ENCODE results near the gene SPATA6L. TPM values are rescaled to one million over a fixed set of nuclear protein-coding genes. Genes with fewer than 3 reads are reported as not detected.

Gene SPATA6L
- total and polyA plus RNA-seq, 7 donors = 1.4 to 3.3 (median 2.0) TPM

DNA sequence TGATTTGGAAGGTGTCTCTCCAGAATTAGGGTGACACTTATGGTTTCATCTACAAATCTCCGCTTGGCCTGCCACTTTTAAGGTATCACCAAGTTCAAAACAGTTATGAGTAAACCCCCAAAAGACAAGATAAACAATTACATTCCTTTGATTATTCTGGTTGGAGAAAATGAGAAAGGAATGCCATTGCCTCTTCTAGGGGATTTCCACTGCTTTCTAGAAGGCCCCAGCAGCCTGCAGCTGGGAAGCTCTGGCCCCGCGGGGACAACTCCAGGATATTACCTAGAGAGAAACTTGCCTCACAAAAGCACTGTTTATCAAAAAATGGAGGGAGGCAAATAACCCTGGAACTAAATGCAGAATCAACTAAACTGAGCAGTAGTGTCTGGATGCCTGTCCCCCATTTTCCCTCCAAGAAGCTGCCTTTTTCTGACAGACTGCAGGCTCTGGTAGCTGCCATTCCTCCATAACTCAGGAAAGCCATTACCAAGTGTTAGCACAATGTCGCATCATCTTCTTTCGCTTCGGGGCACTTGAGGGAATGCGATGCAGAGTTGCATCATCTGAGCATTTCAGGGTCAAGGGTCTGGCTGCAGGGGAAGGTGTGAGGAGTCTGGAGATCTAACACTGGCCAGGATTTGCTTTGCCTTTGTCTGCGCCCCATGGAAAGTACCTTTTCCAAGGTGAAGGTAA lies 75.7 kb downstream of the SPATA6L start:
- intact Hi-C loops (cut with DNase I) = no loop called here
- Histone ChIP-seq H3K4me3 (peak overlapping the region in 1 of 4 donors; percentile 5), H3K9me3 (no peaks in the 10 kb centered on the region), H3K36me3 (no peaks in the 10 kb centered on the region), H3K4me1 (peaks cover 0 to 37% (median 33%) of the 10 kb centered on the region in 4 donors), H3K27me3 (no peaks in the 10 kb centered on the region), H3K27ac (peak overlapping the region in 3 of 4 donors; percentile 39 to 73 (median 70))
- peak; percentile 52 to 79 (median 64) for TF ChIP-seq POLR2AphosphoS5 (IDR thresholded peaks at IDR 0.05)
- TF ChIP-seq, protein P1, sequence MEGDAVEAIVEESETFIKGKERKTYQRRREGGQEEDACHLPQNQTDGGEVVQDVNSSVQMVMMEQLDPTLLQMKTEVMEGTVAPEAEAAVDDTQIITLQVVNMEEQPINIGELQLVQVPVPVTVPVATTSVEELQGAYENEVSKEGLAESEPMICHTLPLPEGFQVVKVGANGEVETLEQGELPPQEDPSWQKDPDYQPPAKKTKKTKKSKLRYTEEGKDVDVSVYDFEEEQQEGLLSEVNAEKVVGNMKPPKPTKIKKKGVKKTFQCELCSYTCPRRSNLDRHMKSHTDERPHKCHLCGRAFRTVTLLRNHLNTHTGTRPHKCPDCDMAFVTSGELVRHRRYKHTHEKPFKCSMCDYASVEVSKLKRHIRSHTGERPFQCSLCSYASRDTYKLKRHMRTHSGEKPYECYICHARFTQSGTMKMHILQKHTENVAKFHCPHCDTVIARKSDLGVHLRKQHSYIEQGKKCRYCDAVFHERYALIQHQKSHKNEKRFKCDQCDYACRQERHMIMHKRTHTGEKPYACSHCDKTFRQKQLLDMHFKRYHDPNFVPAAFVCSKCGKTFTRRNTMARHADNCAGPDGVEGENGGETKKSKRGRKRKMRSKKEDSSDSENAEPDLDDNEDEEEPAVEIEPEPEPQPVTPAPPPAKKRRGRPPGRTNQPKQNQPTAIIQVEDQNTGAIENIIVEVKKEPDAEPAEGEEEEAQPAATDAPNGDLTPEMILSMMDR (IDR thresholded peaks at IDR 0.05) = no peak
- WGBS, 2 donors = 86 to 89% methylated on average over 8 of the region's 8 CpGs
- no peak for DNase-seq

DNA sequence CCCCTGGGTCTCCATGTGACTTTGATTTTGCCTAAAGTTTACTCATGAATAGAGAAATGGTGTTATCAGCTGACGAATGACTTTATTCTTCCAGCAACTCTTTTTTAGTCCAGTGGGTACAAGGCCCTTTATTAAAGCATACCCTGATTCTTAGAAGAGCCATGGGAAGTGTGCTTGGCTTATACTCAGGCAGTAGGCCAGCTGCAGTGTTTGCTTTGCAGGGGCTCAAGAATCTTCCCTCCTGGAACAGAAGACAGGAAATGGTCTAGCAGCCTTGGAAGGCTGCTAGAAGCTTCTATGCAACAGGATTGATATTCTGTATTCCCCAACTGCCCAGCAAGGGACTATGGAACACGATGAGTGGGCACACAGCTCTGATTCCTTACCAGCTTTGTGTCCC lies 77.6 kb downstream of the SPATA6L start:
- 74 to 79% methylated on average over 2 of the region's 2 CpGs for WGBS, 2 donors
- Histone ChIP-seq H3K27ac (peak overlapping the region in 2 of 4 donors; percentile 30 to 36), H3K9me3 (no peaks in the 10 kb centered on the region), H3K27me3 (no peaks in the 10 kb centered on the region), H3K4me3 (no peak overlapping the region), H3K36me3 (peaks cover 0 to 10% (median 0%) of the 10 kb centered on the region in 4 donors), H3K4me1 (peaks cover 0 to 37% (median 32%) of the 10 kb centered on the region in 4 donors)
- intact Hi-C loops (cut with DNase I) = no loop called here
- no peak for DNase-seq
- TF ChIP-seq, protein P1 (IDR thresholded peaks at IDR 0.05) = no peak
- no peak for TF ChIP-seq POLR2AphosphoS5 (IDR thresholded peaks at IDR 0.05)
- TF ChIP-seq EP300 (IDR thresholded peaks at IDR 0.05) = no peak
- no peak for TF ChIP-seq POLR2A (IDR thresholded peaks at IDR 0.05)

DNA sequence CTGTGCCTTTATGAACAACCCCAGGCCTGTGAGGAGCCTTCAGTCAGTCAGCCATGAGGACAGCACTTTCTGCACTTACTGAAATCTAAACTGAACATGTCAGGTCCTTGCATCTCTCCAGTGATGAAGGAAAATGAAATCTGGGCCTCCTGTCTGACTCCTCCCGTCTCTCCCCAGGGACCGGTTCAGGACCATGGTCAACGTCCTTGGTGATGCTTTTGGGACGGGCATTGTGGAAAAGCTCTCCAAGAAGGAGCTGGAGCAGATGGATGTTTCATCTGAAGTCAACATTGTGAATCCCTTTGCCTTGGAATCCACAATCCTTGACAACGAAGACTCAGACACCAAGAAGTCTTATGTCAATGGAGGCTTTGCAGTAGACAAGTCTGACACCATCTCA lies 81.1 kb downstream of the SPATA6L start:
- H3K9me3 ChIP-seq = no peaks in the 10 kb centered on the region
- no peak for DNase-seq
- no peaks in the 10 kb centered on the region for H3K27me3 ChIP-seq
- no peak overlapping the region for H3K27ac ChIP-seq
- H3K4me1 ChIP-seq = peaks cover 0 to 19% (median 13%) of the 10 kb centered on the region in 4 donors
- intact Hi-C loops (cut with DNase I) = no loop called here
- no peak overlapping the region for H3K4me3 ChIP-seq
- peaks cover 0 to 18% (median 0%) of the 10 kb centered on the region in 4 donors for H3K36me3 ChIP-seq
- TF ChIP-seq POLR2A (IDR thresholded peaks at IDR 0.05) = no peak
- 91 to 97% methylated on average over 5 of the region's 5 CpGs for WGBS, 2 donors

DNA sequence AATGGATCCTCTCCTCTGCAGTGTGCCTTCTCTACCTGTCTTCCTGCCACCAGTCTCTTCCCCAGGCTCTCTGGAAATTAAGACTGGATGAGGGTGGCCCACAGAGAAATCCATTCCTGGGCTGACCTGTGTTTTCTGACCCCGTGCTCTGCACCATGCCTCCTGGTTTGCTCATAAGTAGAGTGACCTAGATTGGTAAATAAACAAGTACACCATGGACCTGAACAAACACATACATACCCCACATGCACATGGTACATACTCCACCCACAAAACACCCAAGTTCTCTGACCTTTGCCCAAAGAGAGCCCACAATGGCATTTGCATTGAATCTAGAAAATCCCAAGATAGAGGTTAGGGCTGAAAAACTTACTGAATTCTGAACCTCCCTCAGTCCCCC lies 81.6 kb downstream of the SPATA6L start:
- Histone ChIP-seq H3K27ac (no peak overlapping the region), H3K9me3 (no peaks in the 10 kb centered on the region), H3K4me1 (peaks cover 0 to 14% (median 10%) of the 10 kb centered on the region in 4 donors), H3K36me3 (peaks cover 0 to 18% (median 0%) of the 10 kb centered on the region in 4 donors), H3K4me3 (no peak overlapping the region), H3K27me3 (no peaks in the 10 kb centered on the region)
- no peak for DNase-seq
- intact Hi-C loops (cut with DNase I) = no loop called here
- TF ChIP-seq POLR2A (IDR thresholded peaks at IDR 0.05) (no peak), POLR2AphosphoS5 (IDR thresholded peaks at IDR 0.05) (no peak), EP300 (IDR thresholded peaks at IDR 0.05) (no peak)
- TF ChIP-seq, protein P1 (IDR thresholded peaks at IDR 0.05) = no peak
- WGBS, 2 donors = 93 to 96% methylated on average over 1 of the region's 1 CpG

DNA sequence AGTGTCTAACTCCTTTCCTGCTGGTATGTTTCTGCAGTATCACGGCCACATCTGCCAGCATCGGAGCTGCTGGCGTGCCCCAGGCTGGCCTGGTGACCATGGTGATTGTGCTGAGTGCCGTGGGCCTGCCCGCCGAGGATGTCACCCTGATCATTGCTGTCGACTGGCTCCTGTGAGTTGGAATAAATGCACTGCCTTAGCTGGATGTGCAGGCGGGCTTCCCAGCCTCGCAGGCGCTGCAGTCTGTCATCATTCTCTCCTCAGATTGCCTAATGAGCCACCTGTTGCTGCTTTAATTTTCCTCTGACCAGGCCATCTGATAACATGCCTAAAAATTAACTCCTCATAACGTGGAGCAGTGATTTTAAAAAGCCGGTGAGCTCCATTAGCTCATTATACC lies 83.3 kb downstream of the SPATA6L start:
- H3K4me3 ChIP-seq = no peak overlapping the region
- H3K9me3 ChIP-seq = no peaks in the 10 kb centered on the region
- peaks cover 0 to 25% (median 0%) of the 10 kb centered on the region in 4 donors for H3K36me3 ChIP-seq
- H3K27me3 ChIP-seq = no peaks in the 10 kb centered on the region
- no peaks in the 10 kb centered on the region for H3K4me1 ChIP-seq
- 95% methylated on average over 12 of the region's 12 CpGs for WGBS, 2 donors
- no peak overlapping the region for H3K27ac ChIP-seq
- intact Hi-C loops (cut with DNase I) = no loop called here
- no peak for DNase-seq
- TF ChIP-seq, protein P1 (IDR thresholded peaks at IDR 0.05) = no peak
- TF ChIP-seq POLR2AphosphoS5 (IDR thresholded peaks at IDR 0.05) (no peak), EP300 (IDR thresholded peaks at IDR 0.05) (no peak), POLR2A (IDR thresholded peaks at IDR 0.05) (no peak)
